ENCODE measurements around the gene H3-3A. TPM values are rescaled to one million over a fixed set of nuclear protein-coding genes. Genes with fewer than 3 reads are reported as not detected.

Gene H3-3A
- total and polyA plus RNA-seq, 4 donors, result 76.6 to 338 (median 189) TPM

- Histone ChIP-seq H3K4me3 (ENCODE audit: low read depth in 1 of 3, low read length in 3 of 3) (no peak overlapping the region), H3K9ac (ENCODE audit: low read depth in 1 of 2, low read length in 2 of 2) (no peak overlapping the region)
Measured at GRCh38 chr1:226034482-226034881, 28.0 kb upstream of the H3-3A start.

GRCh38 chr1:226035915-226036314 lies 26.6 kb upstream of the H3-3A start:
- 96% methylated on average over 5 of the region's 5 CpGs for WGBS
- Histone ChIP-seq H3K27me3 (ENCODE audit: control insufficient read depth in 4 of 4, insufficient read depth in 4 of 4, low read length in 3 of 4) (no peaks in the 10 kb centered on the region), H3K36me3 (ENCODE audit: control insufficient read depth in 4 of 4, insufficient read depth in 3 of 4, low read depth in 1 of 4, low read length in 3 of 4) (no peaks in the 10 kb centered on the region), H3K4me3 (ENCODE audit: low read depth in 1 of 3, low read length in 3 of 3) (no peak overlapping the region), H3K9me3 (ENCODE audit: control insufficient read depth in 4 of 4, low read length in 3 of 4) (no peaks in the 10 kb centered on the region), H3K9ac (ENCODE audit: low read depth in 1 of 2, low read length in 2 of 2) (no peak overlapping the region), H3K4me1 (ENCODE audit: control insufficient read depth in 4 of 4, insufficient read depth in 4 of 4, low read length in 3 of 4) (no peaks in the 10 kb centered on the region), H3K27ac (ENCODE audit: low read depth in 1 of 2, low read length in 2 of 2) (no peak overlapping the region)
- DNase-seq (ENCODE audit: low spot score), result no peak
- TF ChIP-seq FOXA1 (IDR thresholded peaks at IDR 0.05), result no peak
- TF ChIP-seq ZBTB33 (IDR thresholded peaks at IDR 0.05), result no peak
- TF ChIP-seq EGR1 (IDR thresholded peaks at IDR 0.05; ENCODE audit: low read depth in 2 of 2), result no peak
- TF ChIP-seq GABPA (IDR thresholded peaks at IDR 0.05 in 1 of 2, conservative IDR thresholded peaks at IDR 0.05 in 1 of 2), result no peak
- TF ChIP-seq NR2F2 (IDR thresholded peaks at IDR 0.05), result no peak
- TF ChIP-seq MAX (IDR thresholded peaks at IDR 0.05), result no peak
- TF ChIP-seq SP1 (IDR thresholded peaks at IDR 0.05), result no peak
- TF ChIP-seq YY1 (IDR thresholded peaks at IDR 0.05), result no peak
- TF ChIP-seq HNF4G (IDR thresholded peaks at IDR 0.05), result no peak
- no peak for TF ChIP-seq HNF4A (conservative IDR thresholded peaks at IDR 0.05)
- no peak for TF ChIP-seq RAD21 (IDR thresholded peaks at IDR 0.05)
- TF ChIP-seq RXRA (IDR thresholded peaks at IDR 0.05), result no peak
- no peak for TF ChIP-seq ATF3 (IDR thresholded peaks at IDR 0.05)
- no peak for TF ChIP-seq TAF1 (conservative IDR thresholded peaks at IDR 0.05)
- no peak for TF ChIP-seq JUND (IDR thresholded peaks at IDR 0.05)
- TF ChIP-seq REST (IDR thresholded peaks at IDR 0.05), result no peak

More at GRCh38 chr1:226034482-226034881, 28.0 kb upstream of the H3-3A start:
- Histone ChIP-seq H3K9me3 (ENCODE audit: control insufficient read depth in 4 of 4, low read length in 3 of 4) (no peaks in the 10 kb centered on the region), H3K27ac (ENCODE audit: low read depth in 1 of 2, low read length in 2 of 2) (peak overlapping the region; percentile 44 to 55), H3K4me1 (ENCODE audit: control insufficient read depth in 4 of 4, insufficient read depth in 4 of 4, low read length in 3 of 4) (peaks cover 0 to 2% (median 0%) of the 10 kb centered on the region in 4 donors), H3K36me3 (ENCODE audit: control insufficient read depth in 4 of 4, insufficient read depth in 3 of 4, low read depth in 1 of 4, low read length in 3 of 4) (no peaks in the 10 kb centered on the region), H3K27me3 (ENCODE audit: control insufficient read depth in 4 of 4, insufficient read depth in 4 of 4, low read length in 3 of 4) (no peaks in the 10 kb centered on the region)
- DNase-seq (ENCODE audit: low spot score), result no peak
- 37% methylated on average over 6 of the region's 6 CpGs for whole genome bisulfite sequencing
- TF ChIP-seq JUND (IDR thresholded peaks at IDR 0.05) (peak in 1 of 2 donors; percentile 25), GABPA (IDR thresholded peaks at IDR 0.05 in 1 of 2, conservative IDR thresholded peaks at IDR 0.05 in 1 of 2) (no peak), SP1 (IDR thresholded peaks at IDR 0.05) (peak; percentile 29), YY1 (IDR thresholded peaks at IDR 0.05) (peak; percentile 45), HNF4A (conservative IDR thresholded peaks at IDR 0.05) (peak; percentile 12 to 25), MAX (IDR thresholded peaks at IDR 0.05) (peak; percentile 19), RAD21 (IDR thresholded peaks at IDR 0.05) (peak; percentile 7 to 9), ATF3 (IDR thresholded peaks at IDR 0.05) (no peak), NR2F2 (IDR thresholded peaks at IDR 0.05) (no peak), RXRA (IDR thresholded peaks at IDR 0.05) (peak in 1 of 2 donors; percentile 15)

Data from liver (tissue), 9 donors.